Activated CD8-positive, alpha-beta memory T cell treated with anti-CD3 and anti-CD28 coated beads for 24 hours (primary cell): ENCODE measurements around the gene PRPF19.

Source experiments
- DNase-seq: peaks from one replicate; pipeline ENCODE4 v3.0.0-alpha.2; 2020

Gene PRPF19

DNA sequence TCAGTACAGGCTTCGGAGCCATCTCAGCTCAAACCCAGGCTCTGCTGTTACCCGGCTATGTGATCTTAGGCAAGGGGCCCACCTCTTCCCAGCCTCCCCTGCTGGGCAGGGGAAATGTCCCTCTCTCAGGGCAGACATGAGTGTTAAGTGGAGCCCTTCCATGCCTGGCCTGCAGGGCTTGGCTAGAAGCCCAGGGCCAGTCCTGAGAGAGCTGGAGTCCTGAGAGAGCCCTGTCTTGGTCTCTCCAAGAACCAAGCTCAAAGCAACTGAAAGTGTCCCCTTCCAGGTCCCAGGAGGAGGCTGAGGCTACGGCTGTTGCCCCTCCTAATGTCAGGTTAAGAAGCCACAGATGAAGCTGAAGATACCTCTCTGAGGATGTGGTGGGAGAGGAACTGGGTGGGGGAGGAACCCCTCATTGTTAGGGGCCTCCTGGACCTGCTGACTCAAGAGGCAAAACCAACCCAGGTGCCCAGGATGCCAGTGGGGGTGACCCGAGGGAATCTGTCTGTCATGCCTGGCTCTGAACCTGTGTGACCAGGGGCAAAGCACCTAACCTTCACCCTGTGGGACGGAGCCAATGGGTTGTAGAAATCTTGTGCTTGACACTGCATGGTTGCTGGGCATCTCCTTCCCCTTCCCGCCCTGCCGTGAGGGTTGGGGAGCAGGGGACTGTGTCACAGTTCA, 34.9 kb downstream of the PRPF19 start:
- DNase-seq, result peak; percentile 60

DNA sequence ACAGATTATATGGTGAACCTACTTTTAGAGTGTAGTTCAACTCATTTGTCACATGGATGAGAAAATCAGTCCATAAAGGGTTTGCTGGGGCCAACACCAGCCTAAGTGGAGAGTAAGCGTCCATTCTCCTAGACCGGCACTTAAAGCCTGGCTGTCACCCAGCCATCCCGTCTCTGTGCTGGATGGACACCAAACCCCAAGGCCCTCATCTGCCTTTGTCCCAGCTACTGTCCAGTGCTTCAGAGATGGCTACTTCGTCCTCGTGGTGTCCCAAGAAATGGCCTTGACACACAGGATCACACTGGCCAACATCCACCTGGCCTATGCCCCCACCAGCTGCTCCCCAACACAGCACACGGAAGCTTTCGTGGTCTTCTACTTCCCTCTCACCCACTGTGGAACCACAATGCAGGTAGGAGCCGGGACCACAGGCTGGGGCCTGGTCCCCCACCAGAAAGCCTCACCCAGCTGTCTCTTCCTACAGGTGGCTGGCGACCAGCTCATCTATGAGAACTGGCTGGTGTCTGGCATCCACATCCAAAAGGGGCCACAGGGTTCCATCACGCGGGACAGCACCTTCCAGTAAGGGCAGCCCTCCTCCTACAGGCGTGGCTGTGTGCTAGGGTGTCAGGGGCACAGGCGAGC, 35.5 kb downstream of the PRPF19 start:
- DNase-seq, result peak; percentile 53

DNA sequence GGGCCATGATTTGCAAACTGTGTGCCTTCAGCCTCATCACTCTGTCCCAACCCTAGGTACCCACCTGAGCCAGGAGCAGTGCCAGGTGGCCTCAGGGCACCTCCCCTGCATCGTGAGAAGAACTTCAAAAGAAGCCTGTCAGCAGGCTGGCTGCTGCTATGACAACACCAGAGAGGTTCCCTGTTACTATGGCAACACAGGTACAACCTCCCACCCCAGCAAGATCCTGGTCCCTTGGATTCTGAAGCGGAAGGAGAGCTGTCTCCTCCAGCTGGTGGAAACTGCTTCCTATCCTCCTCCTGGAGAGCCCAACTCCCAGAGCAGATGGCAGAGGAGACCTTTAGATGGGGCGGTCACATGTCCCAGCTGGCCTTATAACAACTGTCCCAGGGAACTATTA, 36.1 kb downstream of the PRPF19 start:
- peak; percentile 51 for DNase-seq

DNA sequence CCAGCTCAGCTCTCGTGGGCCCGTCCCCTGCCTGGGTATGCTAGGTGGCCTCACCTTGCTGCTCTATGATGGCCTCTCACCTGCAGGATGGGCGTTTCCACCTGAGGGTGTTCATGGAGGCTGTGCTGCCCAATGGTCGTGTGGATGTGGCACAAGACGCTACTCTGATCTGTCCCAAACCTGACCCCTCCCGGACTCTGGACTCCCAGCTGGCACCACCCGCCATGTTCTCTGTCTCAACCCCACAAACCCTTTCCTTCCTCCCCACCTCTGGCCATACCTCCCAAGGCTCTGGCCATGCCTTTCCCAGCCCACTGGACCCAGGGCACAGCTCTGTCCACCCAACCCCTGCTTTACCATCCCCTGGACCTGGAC, 36.9 kb downstream of the PRPF19 start:
- DNase-seq, result peak; percentile 45

DNA sequence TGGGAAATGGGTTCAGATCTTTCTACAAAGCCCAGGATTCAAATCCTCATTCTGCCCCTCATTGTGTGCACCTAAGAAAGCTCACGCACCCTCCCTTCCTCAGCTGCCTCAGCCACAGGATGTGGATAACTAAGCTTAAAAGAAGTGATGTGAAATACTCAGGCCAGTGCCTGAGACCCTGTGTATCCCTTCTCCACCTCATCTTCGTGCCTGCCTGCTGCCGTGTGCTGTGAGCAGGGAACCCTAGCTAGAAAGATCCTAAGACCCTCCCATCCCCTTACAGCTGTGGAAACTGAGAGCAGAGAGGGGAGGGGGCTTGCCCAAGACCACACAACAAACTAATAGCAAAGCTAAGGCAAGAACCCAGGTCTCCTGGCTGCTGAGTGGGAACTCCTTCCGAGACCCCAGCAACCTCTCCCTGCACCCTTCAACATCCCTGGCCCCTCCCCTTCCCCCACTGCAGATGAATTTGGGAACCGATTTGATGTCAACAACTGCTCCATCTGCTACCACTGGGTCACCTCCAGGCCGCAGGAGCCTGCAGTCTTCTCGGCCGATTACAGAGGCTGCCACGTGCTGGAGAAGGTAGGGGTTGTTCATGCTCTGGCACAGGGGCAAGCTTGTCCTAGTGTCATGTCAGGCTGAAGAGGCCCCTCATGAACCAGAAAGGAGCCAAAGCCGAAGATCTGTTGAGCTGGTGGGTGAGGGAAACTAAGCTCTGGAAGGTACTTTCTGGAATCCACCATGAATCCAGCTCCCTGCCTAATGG, 37.5 kb downstream of the PRPF19 start:
- DNase-seq, result peak; percentile 52

DNA sequence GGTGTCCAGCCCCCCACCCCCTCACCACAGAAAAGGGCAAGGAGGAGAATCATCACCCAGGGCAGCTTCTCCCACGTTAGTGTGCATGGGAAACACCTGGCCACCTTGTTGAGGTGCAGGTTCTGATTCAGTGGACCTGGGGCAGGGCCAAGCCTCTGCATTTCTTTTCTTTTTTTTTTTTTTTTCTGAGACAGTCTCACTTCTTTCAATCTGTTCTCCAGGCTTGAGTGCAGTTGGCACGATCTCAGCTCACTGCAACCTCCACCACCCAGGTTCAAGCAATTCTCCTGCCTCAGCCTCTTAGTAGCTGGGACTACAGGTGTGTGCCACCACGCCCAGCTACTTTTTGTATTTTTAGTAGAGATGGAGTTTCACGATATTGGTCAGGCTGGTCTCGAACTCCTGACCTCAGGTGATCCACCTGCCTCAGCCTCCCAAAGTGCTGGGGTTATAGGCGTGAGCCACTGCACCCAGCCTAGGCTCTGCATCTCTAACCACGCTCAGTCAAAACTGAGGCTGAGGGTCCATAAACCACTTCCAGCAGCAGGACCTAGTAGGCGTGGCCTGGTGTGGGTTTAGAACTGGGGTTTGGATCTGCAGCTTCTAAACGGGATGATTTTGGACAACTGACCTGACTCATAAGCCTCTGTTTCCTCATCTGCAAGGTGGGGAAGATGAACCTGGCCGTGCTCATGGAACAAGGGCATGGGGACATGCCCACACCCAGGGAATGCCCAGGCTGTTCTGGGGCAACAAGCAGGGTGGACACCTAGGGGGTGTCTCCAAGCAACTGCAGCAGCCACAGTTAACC, 38.3 kb downstream of the PRPF19 start:
- peak; percentile 55 for DNase-seq

DNA sequence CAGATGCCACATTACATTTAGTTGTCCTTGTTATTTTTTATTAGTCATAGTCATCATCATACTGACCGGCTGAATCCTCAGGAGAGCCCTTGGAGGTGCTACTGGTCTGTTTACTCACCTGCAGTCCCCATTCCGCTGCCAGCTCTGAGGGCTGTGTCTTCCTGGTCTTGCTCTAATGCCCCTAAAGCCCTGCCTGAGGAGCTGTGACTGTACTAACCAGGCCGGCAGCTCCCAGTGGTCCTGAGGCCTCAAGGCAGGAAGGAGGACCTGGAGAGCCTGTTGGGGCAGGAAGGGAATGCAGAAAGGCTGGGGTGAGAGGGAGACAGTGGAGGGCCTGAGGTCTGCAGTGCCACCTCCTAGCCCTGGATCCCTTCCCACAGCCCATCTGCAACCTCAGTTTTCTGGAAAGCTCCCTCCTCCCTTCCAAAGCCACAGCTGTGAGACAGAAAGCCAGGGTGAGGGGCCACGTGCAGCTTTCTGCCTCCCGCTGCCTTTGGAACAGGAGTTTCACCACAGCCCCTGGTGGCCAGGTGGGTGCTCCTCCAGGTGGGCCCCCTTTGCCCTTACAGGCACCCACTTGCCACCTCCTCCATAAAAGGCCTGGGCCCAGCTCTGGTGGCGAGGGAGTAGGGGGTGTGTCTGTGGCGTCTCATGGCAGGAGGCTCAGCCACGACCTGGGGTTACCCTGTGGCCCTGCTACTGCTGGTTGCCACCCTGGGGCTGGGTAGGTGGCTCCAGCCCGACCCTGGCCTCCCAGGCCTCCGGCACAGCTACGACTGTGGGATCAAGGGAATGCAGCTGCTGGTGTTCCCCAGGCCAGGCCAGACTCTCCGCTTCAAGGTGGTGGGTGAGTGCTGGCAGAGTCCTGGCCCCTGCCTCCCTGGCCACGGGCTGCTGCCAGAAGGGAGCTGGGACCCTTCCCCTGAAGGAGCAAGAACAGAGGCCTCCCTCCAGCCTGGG, 39.2 kb downstream of the PRPF19 start, which contains the start of gene ZP1:
ZP1 (plus strand) TSS at position 632 of the 960 bp plus-strand sequence; CDS start at position 652, 20 bp downstream.
- peak; percentile 51 for DNase-seq

DNA sequence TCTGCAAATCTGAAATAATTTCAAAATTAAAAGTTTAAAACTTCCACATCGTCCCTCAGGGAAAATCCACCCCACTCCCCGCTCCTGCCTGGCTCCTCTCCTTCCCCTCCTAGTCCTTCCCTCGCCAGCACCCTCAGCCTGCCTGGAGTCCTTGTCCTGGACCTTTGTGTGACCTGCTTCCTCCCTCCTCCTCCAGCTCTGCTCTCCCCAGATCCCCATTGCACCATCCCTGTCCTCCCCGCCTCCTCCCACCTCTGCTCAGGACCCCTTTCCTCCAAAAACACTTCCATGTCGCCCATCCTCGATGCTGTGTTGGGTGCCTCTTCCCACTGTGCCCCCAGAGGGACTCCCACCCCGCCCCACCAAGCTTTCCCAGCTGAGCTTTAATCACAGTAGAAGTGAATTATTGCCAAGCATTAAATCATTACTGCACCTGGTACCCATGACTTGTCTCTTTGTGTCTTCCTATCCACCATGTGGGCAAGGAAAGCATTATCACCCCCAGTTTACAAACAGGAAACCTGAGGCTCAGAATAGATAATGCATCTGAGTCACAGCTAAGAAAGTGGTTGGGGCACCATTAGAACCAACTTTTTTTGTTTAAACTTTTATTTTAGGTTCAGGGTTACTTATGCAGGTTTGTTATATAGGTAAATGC, 41.4 kb downstream of the PRPF19 start:
- DNase-seq, result peak; percentile 24

DNA sequence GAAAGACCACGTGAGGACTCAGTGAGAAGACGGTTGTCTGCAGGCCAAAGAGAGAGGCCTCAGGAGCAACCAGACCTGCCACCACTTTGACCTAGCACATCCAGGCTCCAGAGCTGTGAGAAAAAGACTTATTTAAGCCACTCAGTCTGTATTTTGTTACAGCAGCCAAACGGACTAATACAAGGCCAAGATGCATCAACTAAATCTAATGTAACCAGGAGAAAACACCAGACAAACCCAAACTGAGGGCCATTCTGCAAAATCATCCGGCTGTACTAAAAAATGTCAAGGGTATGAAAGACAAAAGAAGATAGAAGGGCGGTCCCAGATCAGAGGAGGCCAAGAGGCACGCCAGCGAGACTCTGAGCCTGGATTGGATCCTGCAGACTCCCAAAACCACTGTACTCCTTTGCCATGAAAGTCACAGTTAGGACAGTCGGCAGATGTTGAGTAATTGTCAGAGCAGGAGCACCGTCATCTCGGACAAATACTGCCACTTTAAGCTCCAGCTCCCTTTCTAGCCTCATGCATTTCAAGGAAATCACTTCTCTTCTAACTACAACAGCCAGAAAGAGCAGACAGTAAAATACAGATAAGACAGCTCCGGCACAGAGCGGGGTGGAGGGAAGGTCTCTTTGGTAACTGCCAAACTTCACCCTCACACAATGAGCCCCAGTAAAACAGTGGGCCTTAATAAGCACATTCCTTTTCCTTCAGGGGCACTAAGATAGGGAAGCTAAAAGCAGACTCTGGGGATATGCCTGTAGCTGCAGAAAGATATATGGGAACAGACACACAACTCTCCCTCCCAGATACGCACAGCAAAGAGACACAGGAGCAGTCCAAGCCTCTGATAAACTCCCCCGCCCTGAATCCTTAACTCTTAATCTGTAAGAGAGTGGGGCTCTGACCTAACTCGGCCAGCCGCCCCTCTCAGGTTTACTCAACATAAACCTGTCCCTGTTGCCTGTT, 42.5 kb downstream of the PRPF19 start:
- peak; percentile 3 for DNase-seq

DNA sequence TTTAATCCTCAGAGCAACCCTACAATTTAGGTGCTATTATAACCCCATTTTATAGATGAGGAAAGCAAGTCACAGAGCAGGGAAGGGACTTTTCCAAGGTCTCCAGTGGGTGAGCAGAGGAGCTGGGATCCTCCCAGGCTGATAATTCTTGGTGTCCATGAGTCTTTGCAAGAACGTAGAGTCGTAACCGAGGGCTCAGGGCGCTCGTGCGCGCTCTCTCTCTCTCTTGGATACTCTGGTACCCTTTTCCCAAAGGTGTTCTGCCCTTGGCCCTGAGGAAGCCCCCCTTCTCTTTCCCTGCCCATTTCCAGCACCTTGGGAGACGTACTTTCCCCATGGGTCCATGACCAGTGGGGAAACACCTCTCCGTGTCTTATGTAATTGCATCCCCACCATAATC, 44.2 kb downstream of the PRPF19 start:
- DNase-seq, result no peak

DNA sequence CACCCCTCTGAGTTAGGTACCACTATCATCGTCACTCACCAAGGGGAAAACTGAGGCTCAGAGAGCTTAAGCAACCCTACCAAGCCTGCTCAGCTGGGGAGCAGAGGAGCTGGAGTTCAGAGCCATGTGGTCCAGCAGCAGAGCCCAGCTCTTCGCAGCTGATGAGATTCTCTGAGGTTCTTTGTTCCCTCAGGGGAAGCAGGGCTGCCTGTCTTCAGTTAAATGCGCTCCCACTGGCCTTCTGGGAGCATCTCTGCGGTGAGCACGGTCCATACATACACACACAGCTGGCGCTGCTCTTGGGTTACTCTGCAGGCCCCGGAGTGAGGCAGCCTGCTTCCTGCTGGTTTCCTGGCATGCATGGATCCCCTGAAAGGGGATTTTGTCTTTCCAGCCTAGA, 45.4 kb downstream of the PRPF19 start:
- no peak for DNase-seq

DNA sequence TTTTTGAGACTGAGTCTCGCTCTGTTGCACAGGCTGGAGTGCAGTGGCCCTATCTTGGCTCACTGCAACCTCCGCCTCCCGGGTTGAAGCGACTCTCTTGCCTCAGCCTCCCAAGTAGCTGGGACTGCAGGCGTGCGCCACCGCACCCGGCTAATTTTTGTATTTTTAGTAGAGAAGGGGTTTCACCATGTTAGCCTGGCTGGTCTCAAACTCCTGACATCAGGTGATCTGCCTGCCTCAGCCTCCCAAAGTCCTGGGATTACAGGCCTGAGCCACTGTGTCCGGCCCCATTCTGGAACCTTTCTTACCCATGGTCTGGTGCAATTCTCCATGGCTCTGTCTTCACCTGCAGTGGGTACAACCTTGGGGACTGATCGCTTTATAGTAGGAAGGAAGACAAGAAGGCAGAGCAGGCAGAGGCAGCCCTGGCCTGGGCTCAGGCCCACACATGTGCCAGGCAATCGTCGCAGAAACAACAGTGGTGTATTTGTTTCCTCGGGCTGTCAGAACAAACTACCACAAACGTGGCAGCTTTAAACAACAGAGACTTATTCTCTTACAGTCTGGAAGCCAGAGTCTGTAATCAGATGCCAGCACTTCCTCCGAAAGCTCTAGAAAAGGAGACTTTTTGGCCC, 46.7 kb downstream of the PRPF19 start:
- DNase-seq, result no peak

DNA sequence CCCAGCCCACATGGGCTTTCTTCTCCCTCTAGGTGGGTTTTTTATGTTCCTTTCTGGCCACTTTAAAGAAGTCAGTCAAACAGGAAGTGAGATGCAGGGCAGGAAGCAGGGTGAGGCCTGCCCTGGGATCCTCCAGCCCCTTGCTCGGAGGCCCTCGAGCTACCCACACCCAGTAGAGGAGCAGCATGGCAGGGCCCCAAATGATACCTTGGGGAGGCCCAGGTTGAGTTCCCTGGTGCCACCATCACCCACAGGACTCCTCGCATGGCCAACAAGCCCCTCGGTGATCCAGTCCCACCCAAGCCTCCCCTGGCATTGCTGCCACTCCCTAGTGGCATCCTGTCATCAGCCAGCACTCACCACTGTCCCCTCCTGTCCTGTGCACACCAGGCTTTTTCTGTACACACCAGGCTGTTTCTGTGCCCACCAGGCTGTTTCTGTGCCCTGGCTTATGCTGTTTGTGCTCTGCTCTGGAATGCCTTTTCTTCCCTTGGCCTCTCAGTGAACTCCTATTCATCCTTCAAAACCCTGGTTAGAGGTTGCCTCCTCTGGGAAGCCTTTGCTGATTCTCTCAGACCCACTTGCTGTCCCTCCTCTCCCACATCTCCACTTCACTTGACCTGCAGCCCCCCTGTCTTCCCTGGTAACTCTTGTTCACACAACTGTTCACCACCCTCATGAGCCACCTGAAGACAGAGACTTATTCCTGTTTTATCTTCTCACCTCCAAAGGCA, 47.5 kb downstream of the PRPF19 start:
- no peak for DNase-seq

DNA sequence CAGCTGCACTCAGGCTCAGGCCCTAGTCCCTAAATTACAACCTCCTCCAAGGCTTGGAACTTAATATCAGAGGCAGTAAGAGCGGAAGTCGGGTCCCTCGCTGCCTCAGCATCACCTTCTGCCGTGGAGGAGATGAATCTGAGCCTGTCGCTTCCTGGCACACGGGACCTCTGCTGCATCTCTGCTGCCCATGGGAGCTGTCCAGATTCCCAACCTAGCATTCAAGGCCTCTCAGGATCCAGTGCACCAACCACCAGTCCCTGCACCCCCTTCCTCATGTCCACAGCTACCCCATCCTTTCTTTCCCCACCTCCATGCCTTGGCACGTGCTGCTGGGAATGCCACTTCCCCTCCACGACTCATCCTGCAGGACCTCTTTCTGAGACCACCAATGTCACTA, 48.1 kb downstream of the PRPF19 start:
- DNase-seq, result no peak

DNA sequence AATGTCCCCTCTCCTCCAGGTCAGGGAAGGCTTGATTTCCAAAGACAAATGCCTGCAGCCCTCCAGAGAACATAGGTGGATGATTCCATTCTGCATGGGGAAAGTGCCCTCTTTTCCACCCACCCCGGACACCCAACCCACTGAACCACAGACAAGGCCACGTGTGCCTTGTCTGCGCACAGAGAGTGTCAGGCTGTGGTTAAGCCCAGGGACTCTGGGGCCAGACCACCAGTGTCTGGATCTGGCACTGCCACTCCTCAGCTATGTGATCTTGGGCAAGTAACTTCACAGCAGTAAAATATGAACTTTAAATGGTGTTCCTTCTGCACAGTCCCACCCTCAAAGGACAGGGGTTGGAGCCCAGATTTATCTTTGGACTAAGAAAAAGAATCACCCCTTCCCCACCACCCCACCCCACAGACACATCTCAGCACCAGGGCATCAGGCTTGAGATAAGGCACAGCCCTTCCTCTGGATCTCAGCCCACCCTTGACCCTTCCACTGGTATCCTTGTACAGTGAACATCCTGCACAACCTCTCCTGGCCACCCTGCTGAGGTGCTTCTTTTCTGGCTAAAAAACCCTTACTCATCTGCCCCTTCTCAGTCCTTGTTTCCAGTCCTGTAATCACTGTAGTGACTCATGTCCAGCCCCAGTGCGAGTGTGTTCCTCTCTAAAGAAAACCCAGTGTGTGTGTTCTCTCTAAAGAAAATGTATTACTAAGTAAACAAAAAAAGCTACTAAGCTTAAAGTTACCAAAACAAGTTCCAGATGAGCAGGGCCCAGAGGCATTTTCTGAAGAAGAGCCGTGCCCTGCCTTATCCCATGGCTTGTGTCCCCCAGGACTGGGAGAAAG, 48.8 kb downstream of the PRPF19 start:
- DNase-seq, result no peak

DNA sequence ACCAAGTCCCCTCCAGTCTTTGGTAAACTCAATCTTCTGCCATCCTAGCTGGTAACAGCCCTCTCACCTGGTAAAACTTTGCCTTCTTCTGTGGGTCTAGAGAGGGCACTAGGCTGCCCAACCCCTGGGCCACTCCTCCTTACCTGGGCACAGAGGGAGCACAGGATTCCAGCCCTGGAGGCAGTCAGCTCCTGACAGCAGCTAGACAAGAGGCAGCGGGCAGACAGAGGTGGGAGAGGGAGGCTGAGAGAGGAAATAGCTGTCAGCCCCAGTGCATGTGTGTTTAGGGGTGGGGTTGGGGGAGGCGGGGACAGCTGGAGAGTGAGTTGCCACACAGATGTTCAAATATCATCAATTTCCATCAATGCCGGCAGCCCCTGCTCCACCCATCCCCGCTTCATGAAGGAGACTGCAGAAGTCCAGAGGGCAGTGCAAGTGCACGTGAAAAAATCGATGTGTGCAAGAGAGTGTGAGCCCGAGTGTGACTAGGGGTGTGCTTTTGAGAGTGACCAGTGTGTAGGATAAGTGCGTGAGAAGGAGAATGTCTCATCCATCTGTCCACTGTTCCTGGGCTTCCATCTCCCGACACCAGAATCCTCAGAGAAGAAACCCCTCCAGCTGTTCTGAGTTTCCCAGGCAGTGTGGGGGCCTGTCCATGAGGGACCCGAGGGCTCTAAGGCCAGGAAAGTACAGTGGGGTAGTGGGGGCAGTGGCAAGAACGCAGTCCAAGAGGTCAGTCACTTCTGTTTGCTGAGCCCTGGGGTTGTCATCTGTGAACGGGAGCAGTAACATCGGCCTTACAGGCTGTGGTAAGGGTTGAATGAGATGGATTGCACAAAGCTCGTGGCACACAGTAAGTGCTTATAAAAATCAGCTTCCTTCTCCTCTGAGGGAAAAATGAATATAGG, 50.4 kb downstream of the PRPF19 start, which contains the start of gene PTGDR2:
PTGDR2 (minus strand) TSS at position 225 of the 908 bp plus-strand sequence. CDS start 2,228 bp downstream, outside the sequence.
- no peak for DNase-seq
